ENCODE measurements around the gene TMEM135. TPM values are rescaled to one million over a fixed set of nuclear protein-coding genes. Genes with fewer than 3 reads are reported as not detected.

TMEM135 gene
- total RNA-seq = 12.9 and 13.5 TPM in 2 replicates

GRCh38 chr11:87037450-87038234, at the start of gene TMEM135:
Gene TMEM135 (plus strand): TSS chr11:87037934. CDS start chr11:87038046, 112 bp downstream.

Other genes starting within 250 kb of the TMEM135 start
- gene PRSS23, start 237.4 kb upstream of the TMEM135 start, total RNA-seq = 34.8 and 65.4 TPM in 2 replicates
- gene FZD4, start 82.5 kb upstream of the TMEM135 start, total RNA-seq = 0.76 and 0.78 TPM in 2 replicates

All from hair follicular keratinocyte (primary cell).